GM12878 (cell line): Measurements from ENCODE around the gene CSTPP1. TPM values are rescaled to one million over a fixed set of nuclear protein-coding genes. Genes with fewer than 3 reads are reported as not detected.

Experiments used
- ATAC-seq: fragments of 200-7000 bp; cut with Tn5 transposase; 3 replicates; pipeline ENCODE4 v1.9.1; 2020; ENCODE audit warnings: mild to moderate bottlenecking, moderate library complexity
- BruUV-seq: library from RNA; stranded (reverse); fragments of 400-500 nt; replicated peaks from 2 replicates; lab custom pipeline; 2021; lab: Mats Ljungman, UMichigan
- CTCF ChIA-PET: fragments of 300-600 bp; sonication (Branson Sonifier 250); formaldehyde crosslinking; extraction: SDS; loops from one replicate; lab custom pipeline; 2021; ENCODE audit warnings: inconsistent platforms; lab: Yijun Ruan, JAX
- POLR2A ChIA-PET: fragments of 350-600 bp; formaldehyde crosslinking; extraction: SDS; loops from one replicate; lab custom pipeline; 2021; ENCODE audit warnings: inconsistent platforms; lab: Charles Lee
- RAD21 ChIA-PET: fragments of 300-600 bp; sonication (Branson Sonifier 250); formaldehyde crosslinking; loops from one replicate; lab custom pipeline; 2023; ENCODE audit warnings: antibody characterized with exemption; ENCODE audit not compliant: unreplicated experiment; lab: Charles Lee
- SMC1A ChIA-PET: fragments of 300-600 bp; sonication (Branson Sonifier 250); formaldehyde crosslinking; loops from one replicate; lab custom pipeline; 2023; ENCODE audit not compliant: unreplicated experiment, uncharacterized antibody; lab: Charles Lee
- DNase-seq: peaks from one replicate; pipeline ENCODE4 v3.0.0-alpha.2; 2011; ENCODE audit warnings: low read depth, low spot score
- FAIRE-seq: peaks from 3 replicates; lab custom pipeline; 2011; peaks lifted over from hg19 to GRCh38; lab: Jason Lieb, UNC
- H2AFZ ChIP-seq: 2 replicates; pipeline ENCODE4 v1.6.0; 2011; ENCODE audit warnings: low read depth, low read length, control low read depth; ENCODE audit not compliant: control insufficient read depth
- H3K27ac ChIP-seq: 2 replicates; pipeline ENCODE4 v1.5.1; 2011; ENCODE audit warnings: control low read depth; ENCODE audit not compliant: control insufficient read depth, insufficient read depth
- H3K27me3 ChIP-seq, 2 experiments: replicated peaks in 1 of 2; 2 replicates each; pipeline versions ENCODE4 v1.6.0 to v1.6.1; 2011; ENCODE audit warnings: low read length in 1 of 2; ENCODE audit not compliant: control insufficient read depth in 2 of 2, insufficient read depth in 2 of 2
- H3K36me3 ChIP-seq, 2 experiments: 2 replicates each; pipeline ENCODE4 v1.5.1; 2011; ENCODE audit warnings: low read length in 1 of 2; ENCODE audit not compliant: control insufficient read depth in 2 of 2, insufficient read depth in 2 of 2
- H3K4me1 ChIP-seq: 2 replicates; pipeline ENCODE4 v1.6.1; 2011; ENCODE audit warnings: mild to moderate bottlenecking, low read length, moderate library complexity, mixed read lengths; ENCODE audit not compliant: control insufficient read depth, insufficient read depth
- H3K4me2 ChIP-seq: 2 replicates; pipeline ENCODE4 v1.6.0; 2011; ENCODE audit warnings: control low read depth; ENCODE audit not compliant: control insufficient read depth, insufficient read depth
- H3K4me3 ChIP-seq: fragments of 200-600 bp; sonication (generic); 2 replicates; pipeline ENCODE4 v1.5.1; 2016
- H3K79me2 ChIP-seq: 2 replicates; pipeline ENCODE4 v1.6.0; 2011; ENCODE audit warnings: low read length; ENCODE audit not compliant: control insufficient read depth, insufficient read depth
- H3K9ac ChIP-seq: 2 replicates; pipeline ENCODE4 v1.8.0; 2011; ENCODE audit warnings: low read length, control low read depth, mixed read lengths; ENCODE audit not compliant: control insufficient read depth, insufficient read depth
- H3K9me3 ChIP-seq: replicated peaks from 3 replicates; pipeline ENCODE4 v1.5.1; 2011; ENCODE audit warnings: mild to moderate bottlenecking, low read length; ENCODE audit not compliant: control insufficient read depth, insufficient read depth
- H4K20me1 ChIP-seq: 2 replicates; pipeline ENCODE4 v1.6.0; 2011; ENCODE audit not compliant: control insufficient read depth, insufficient read depth
- BRCA1 ChIP-seq: IDR thresholded peaks from 2 replicates; pipeline ENCODE4 v1.6.1; 2011; ENCODE audit warnings: low read depth, low read length, improper control_type of control experiment
- CEBPZ ChIP-seq: fragments of 150-350 bp; IDR thresholded peaks from 2 replicates; pipeline ENCODE4 v1.6.1; 2016; ENCODE audit warnings: low read depth, low read length
- CREB1 ChIP-seq: IDR thresholded peaks from 2 replicates; pipeline ENCODE4 v1.6.1; 2012; ENCODE audit warnings: low read depth, mild to moderate bottlenecking, inconsistent platforms
- CREM ChIP-seq: IDR thresholded peaks from 2 replicates; pipeline ENCODE4 v1.6.1; 2014; ENCODE audit warnings: antibody characterized with exemption, low read depth
- E4F1 ChIP-seq: fragments of 450-650 bp; IDR thresholded peaks from 2 replicates; pipeline ENCODE4 v1.6.1; 2018; ENCODE audit warnings: borderline replicate concordance, mild to moderate bottlenecking; ENCODE audit not compliant: partially characterized antibody
- IRF3 ChIP-seq: fragments of 450-650 bp; IDR thresholded peaks from 2 replicates; pipeline ENCODE4 v1.6.1; 2014; ENCODE audit warnings: mild to moderate bottlenecking
- JUND ChIP-seq: IDR thresholded peaks from 2 replicates; pipeline ENCODE4 v1.6.1; 2012; ENCODE audit warnings: low read depth, mild to moderate bottlenecking, low read length, improper control_type of control experiment, moderate library complexity
- KDM1A ChIP-seq: fragments of 200-600 bp; sonication (generic); IDR thresholded peaks from 2 replicates; pipeline ENCODE4 v1.6.1; 2016; ENCODE audit warnings: borderline replicate concordance
- MTA2 ChIP-seq: fragments of 450-650 bp; IDR thresholded peaks from 2 replicates; pipeline ENCODE4 v1.6.1; 2016; ENCODE audit warnings: low read depth, mild to moderate bottlenecking, moderate library complexity
- MYC ChIP-seq: IDR thresholded peaks from 2 replicates; pipeline ENCODE4 v1.6.1; 2011; ENCODE audit warnings: mild to moderate bottlenecking, low read length, moderate library complexity, inconsistent platforms; ENCODE audit not compliant: insufficient read depth, insufficient replicate concordance, insufficient read length, severe bottlenecking
- RBBP5 ChIP-seq: fragments of 200-600 bp; sonication (generic); conservative IDR thresholded peaks from 2 replicates; pipeline ENCODE4 v1.6.1; 2016
- RCOR1 ChIP-seq: conservative IDR thresholded peaks from 2 replicates; pipeline ENCODE4 v1.6.1; 2012; ENCODE audit warnings: low read depth, low read length, improper control_type of control experiment
- TBL1XR1 ChIP-seq: IDR thresholded peaks from 2 replicates; pipeline ENCODE4 v1.6.1; 2012; ENCODE audit warnings: low read depth, low read length, improper control_type of control experiment
- TCF3 ChIP-seq: IDR thresholded peaks from 2 replicates; pipeline ENCODE4 v1.6.1; 2012; ENCODE audit warnings: low read depth, mild to moderate bottlenecking, low read length, borderline replicate concordance; ENCODE audit not compliant: insufficient read depth
- USF2 ChIP-seq: IDR thresholded peaks from 2 replicates; pipeline ENCODE4 v1.6.1; 2011; ENCODE audit warnings: low read depth, low read length, improper control_type of control experiment, borderline replicate concordance
- ZNF274 ChIP-seq: IDR thresholded peaks from one replicate; pipeline ENCODE4 v1.8.0; 2011; ENCODE audit not compliant: insufficient read length, insufficient read depth
- WGBS: methylation state at CpG from one replicate; pipeline ENCODE4 v1.1.6; 2016; ENCODE audit warnings: low lambda C conversion rate; ENCODE audit not compliant: insufficient replicate concordance, insufficient coverage; ENCODE audit errors: missing lambda C conversion rate; 5-methylcytosine and 5-hydroxymethylcytosine counted together
- in situ Hi-C: fragments of 300-500 bp; cut with MboI; formaldehyde crosslinking; loops from 9 replicates; pipeline ENCODE4 v1.14.3; 2018; ENCODE audit warnings: mixed read lengths
- intact Hi-C: fragments of 100-400 bp; cut with micrococcal nuclease; formaldehyde crosslinking; loops from one replicate; pipeline ENCODE4 v1.14.2; 2022; ENCODE audit not compliant: unreplicated experiment
- polyA plus RNA-seq, 11 experiments: library from polyadenylated mRNA; depleted of rRNA in 4 of 11; unstranded in 6 of 11; stranded (reverse) in 5 of 11; fragments of >200 nt; fragmentation: Nextera tagmentation in 4 of 11; fragmentation: Illumina TruSeq in 1 of 11; extraction: Ambion mirVana in 4 of 11; extraction: Trizol in 1 of 11; gene quantifications; 1 replicate in 1 of 11; 2 replicates in 10 of 11; pipeline versions ENCODE4 v1.2.1 to v1.2.3, GENCODE V29; 2011 to 2016; ENCODE audit warnings: inconsistent platforms in 2 of 11, missing spikeins in 2 of 11, low read depth in 1 of 11
- total RNA-seq, 4 experiments: library from RNA; depleted of rRNA in 3 of 4; stranded (reverse); fragments of >200 nt in 3 of 4; fragmentation: Illumina TruSeq in 1 of 4; extraction: Trizol in 1 of 4; gene quantifications; 2 replicates each; pipeline versions ENCODE4 v1.2.1 to v1.2.3, GENCODE V29; 2013 to 2021

The CSTPP1 gene
- total and polyA plus RNA-seq, 10 of the 15 experiments (the other 5 are each of a cell fraction or from before 2014, with no cell fraction given) = 7.1 to 23.4 (median 17.5) TPM

- TF ChIP-seq ZNF274 (no peak), MYC (no peak)
These were observed 134.2 kb downstream of the CSTPP1 start (continued) for GRCh38 chr11:47070769-47071168.

GRCh38 chr11:47071341-47071740 lies 134.8 kb downstream of the CSTPP1 start:
- RAD21 ChIA-PET = interaction anchor here (0.8 kb wide), 1 partner anchor 15 kb away, joined by 3 read pairs; no protein-coding TSS in a partner anchor
- no peak overlapping the region for H2AFZ ChIP-seq
- ATAC-seq = no peak
- no peaks in the 10 kb centered on the region for H3K79me2 ChIP-seq
- BruUV-seq = no TSS peak
- 99% methylated on average over 3 of the region's 3 CpGs for WGBS
- intact Hi-C loops = loop anchor here (5.0 kb wide), 1 partner anchor 154 kb away; the partner anchor contains the start of gene LRP4
- no peak overlapping the region for H3K4me2 ChIP-seq
- POLR2A ChIA-PET = no interaction called here
- SMC1A ChIA-PET = interaction anchor here (4.0 kb wide), 1 partner anchor 16 kb away, joined by 13 read pairs; no protein-coding TSS in a partner anchor
- H3K4me1 ChIP-seq = no peaks in the 10 kb centered on the region
- H3K36me3 ChIP-seq = no peaks in the 10 kb centered on the region
- H3K27me3 ChIP-seq = no peaks in the 10 kb centered on the region
- no peak for DNase-seq
- H3K9me3 ChIP-seq = no peaks in the 10 kb centered on the region
- H3K9ac ChIP-seq = no peak overlapping the region
- H3K27ac ChIP-seq = no peak overlapping the region
- CTCF ChIA-PET = no interaction called here
- in situ Hi-C loops = no loop called here
- no peak overlapping the region for H3K4me3 ChIP-seq
- no peak for FAIRE-seq
- no peaks in the 10 kb centered on the region for H4K20me1 ChIP-seq
- no peak for TF ChIP-seq USF2
- TF ChIP-seq RBBP5 = no peak
- no peak for TF ChIP-seq RCOR1
- no peak for TF ChIP-seq KDM1A
- TF ChIP-seq TCF3 = no peak
- TF ChIP-seq E4F1 = no peak
- no peak for TF ChIP-seq JUND
- TF ChIP-seq CREB1 = no peak
- no peak for TF ChIP-seq IRF3
- TF ChIP-seq TBL1XR1 = no peak
- TF ChIP-seq CREM = no peak
- no peak for TF ChIP-seq CEBPZ
- no peak for TF ChIP-seq MTA2
- TF ChIP-seq BRCA1 = no peak
